CD4-positive, alpha-beta T cell (primary cell): ENCODE data around the gene FMO3. TPM values are rescaled to one million over a fixed set of nuclear protein-coding genes. Genes with fewer than 3 reads are reported as not detected.

ENCODE experiments used
- ATAC-seq: fragments of 200-7000 bp; cut with Tn5 transposase; one replicate; pipeline ENCODE4 v1.10.0; 2022; ENCODE audit warnings: mild to moderate bottlenecking; ENCODE audit not compliant: poor library complexity
- CTCF ChIA-PET: fragments of 350-600 bp; sonication (Branson Sonifier 250); formaldehyde crosslinking; loops from one replicate; lab custom pipeline; 2021; ENCODE audit warnings: antibody characterized with exemption, inconsistent platforms; lab: Charles Lee
- POLR2A ChIA-PET: fragments of 350-600 bp; sonication (Branson Sonifier 250); formaldehyde crosslinking; loops from one replicate; lab custom pipeline; 2021; ENCODE audit warnings: antibody characterized with exemption, inconsistent platforms; lab: Charles Lee
- DNase-seq, 14 experiments: peaks; one replicate each; pipeline ENCODE4 v3.0.0-alpha.2; 2013 to 2020; ENCODE audit warnings: mixed read lengths in 2 of 14
- H3K27ac ChIP-seq, 2 donors: one replicate each; pipeline versions ENCODE4 v1.5.1 to v1.7.0; 2013; ENCODE audit warnings: low read length in 2 of 2, low read depth in 1 of 2, mild to moderate bottlenecking in 1 of 2
- H3K27me3 ChIP-seq, 2 experiments: 1 replicate in 1 of 2; 2 replicates in 1 of 2; pipeline versions ENCODE4 v1.6.1 to v1.7.0; 2013; ENCODE audit warnings: low read length in 2 of 2, control low read depth in 1 of 2, mild to moderate bottlenecking in 1 of 2, moderate library complexity in 1 of 2; ENCODE audit not compliant: insufficient read depth in 2 of 2, control insufficient read depth in 1 of 2
- H3K36me3 ChIP-seq: one replicate; pipeline ENCODE4 v1.6.1; 2013; ENCODE audit warnings: low read length, control low read depth; ENCODE audit not compliant: insufficient read depth
- H3K4me1 ChIP-seq: one replicate; pipeline ENCODE4 v1.6.1; 2013; ENCODE audit warnings: low read length, control low read depth; ENCODE audit not compliant: insufficient read depth
- H3K4me3 ChIP-seq: one replicate; pipeline ENCODE4 v1.5.1; 2013; ENCODE audit warnings: mild to moderate bottlenecking, low read length, moderate library complexity
- H3K9me3 ChIP-seq, 2 experiments: 1 replicate in 1 of 2; 2 replicates in 1 of 2; pipeline versions ENCODE4 v1.6.1 to v1.7.0; 2013; ENCODE audit warnings: low read length in 2 of 2, mild to moderate bottlenecking in 2 of 2, control low read depth in 1 of 2, moderate library complexity in 1 of 2; ENCODE audit not compliant: control insufficient read depth in 1 of 2, insufficient read depth in 1 of 2
- H3K27ac Mint-ChIP-seq: one replicate; pipeline ENCODE4 v1.8.0; 2020; ENCODE audit warnings: mixed read lengths
- H3K27me3 Mint-ChIP-seq: one replicate; pipeline ENCODE4 v1.8.0; 2021; ENCODE audit warnings: mixed read lengths
- H3K36me3 Mint-ChIP-seq: one replicate; pipeline ENCODE4 v1.8.0; 2021; ENCODE audit warnings: low read depth, mixed read lengths
- H3K4me1 Mint-ChIP-seq: one replicate; pipeline ENCODE4 v1.8.0; 2021; ENCODE audit warnings: low read depth, mixed read lengths
- H3K4me3 Mint-ChIP-seq: one replicate; pipeline ENCODE4 v1.8.0; 2020; ENCODE audit warnings: mild to moderate bottlenecking, mixed read lengths
- H3K9me3 Mint-ChIP-seq: one replicate; pipeline ENCODE4 v1.8.0; 2020; ENCODE audit warnings: mixed read lengths
- intact Hi-C, 2 experiments: fragments of 100-400 bp; cut with DNase I in 1 of 2; cut with micrococcal nuclease in 1 of 2; formaldehyde crosslinking; loops; one replicate each; pipeline versions ENCODE4 v1.15.1 to v1.9.0; 2023 to 2025; cut with DNase I, micrococcal nuclease
- total RNA-seq, 174 experiments: library from RNA in 2 of 174; stranded (reverse) in 2 of 174; gene quantifications; one replicate each; pipeline ENCODE4 v1.2.3 and lab custom pipeline; 2021 to 2026
- TF ChIP-seq, protein P1 (sequence below): fragments of 200-600 bp; IDR thresholded peaks from one replicate; pipeline ENCODE4 v1.8.0; 2022; ENCODE audit warnings: antibody characterized with exemption, mild to moderate bottlenecking

The FMO3 gene
- total RNA-seq, 2 experiments from 2014 or later: not detected

GRCh38 chr1:171110621-171111326 lies 20.1 kb downstream of the FMO3 start:
- Mint-ChIP-seq H3K36me3 (no peaks in the 10 kb centered on the region), H3K9me3 (no peaks in the 10 kb centered on the region), H3K4me1 (no peaks in the 10 kb centered on the region), H3K27me3 (peaks cover 22% of the 10 kb centered on the region), H3K4me3 (no peak overlapping the region), H3K27ac (no peak overlapping the region)
- intact Hi-C loops: no loop called here
- no peak for DNase-seq
- Histone ChIP-seq H3K27ac (no peak overlapping the region), H3K27me3 (peaks cover 0 to 6% of the 10 kb centered on the region in 2 experiments), H3K4me1 (no peaks in the 10 kb centered on the region), H3K36me3 (no peaks in the 10 kb centered on the region), H3K4me3 (no peak overlapping the region), H3K9me3 (no peaks in the 10 kb centered on the region)
- no peak for ATAC-seq
- ChIA-PET CTCF (no interaction called here), POLR2A (no interaction called here)
- TF ChIP-seq, protein P1, sequence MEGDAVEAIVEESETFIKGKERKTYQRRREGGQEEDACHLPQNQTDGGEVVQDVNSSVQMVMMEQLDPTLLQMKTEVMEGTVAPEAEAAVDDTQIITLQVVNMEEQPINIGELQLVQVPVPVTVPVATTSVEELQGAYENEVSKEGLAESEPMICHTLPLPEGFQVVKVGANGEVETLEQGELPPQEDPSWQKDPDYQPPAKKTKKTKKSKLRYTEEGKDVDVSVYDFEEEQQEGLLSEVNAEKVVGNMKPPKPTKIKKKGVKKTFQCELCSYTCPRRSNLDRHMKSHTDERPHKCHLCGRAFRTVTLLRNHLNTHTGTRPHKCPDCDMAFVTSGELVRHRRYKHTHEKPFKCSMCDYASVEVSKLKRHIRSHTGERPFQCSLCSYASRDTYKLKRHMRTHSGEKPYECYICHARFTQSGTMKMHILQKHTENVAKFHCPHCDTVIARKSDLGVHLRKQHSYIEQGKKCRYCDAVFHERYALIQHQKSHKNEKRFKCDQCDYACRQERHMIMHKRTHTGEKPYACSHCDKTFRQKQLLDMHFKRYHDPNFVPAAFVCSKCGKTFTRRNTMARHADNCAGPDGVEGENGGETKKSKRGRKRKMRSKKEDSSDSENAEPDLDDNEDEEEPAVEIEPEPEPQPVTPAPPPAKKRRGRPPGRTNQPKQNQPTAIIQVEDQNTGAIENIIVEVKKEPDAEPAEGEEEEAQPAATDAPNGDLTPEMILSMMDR: no peak

DNA sequence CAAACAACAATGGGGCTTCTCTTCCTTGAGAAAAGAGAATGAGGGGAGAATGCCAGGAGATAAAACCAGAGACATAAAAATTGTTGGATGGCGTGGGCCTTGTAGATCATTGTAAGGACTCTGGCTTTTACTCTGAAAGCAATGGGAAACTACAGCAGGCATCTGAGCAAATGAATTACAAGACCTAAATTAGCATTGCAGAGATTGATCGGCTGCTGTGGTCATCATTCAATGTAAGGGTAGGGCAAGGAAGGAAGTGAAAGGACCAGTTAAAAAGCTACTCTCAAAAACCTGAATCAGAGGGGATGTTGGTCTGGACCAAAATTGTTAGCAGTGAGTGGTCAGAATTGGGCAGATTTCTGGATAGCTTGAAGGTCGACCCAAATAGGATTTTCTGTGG lies 21.4 kb downstream of the FMO3 start:
- POLR2A ChIA-PET: no interaction called here

DNA sequence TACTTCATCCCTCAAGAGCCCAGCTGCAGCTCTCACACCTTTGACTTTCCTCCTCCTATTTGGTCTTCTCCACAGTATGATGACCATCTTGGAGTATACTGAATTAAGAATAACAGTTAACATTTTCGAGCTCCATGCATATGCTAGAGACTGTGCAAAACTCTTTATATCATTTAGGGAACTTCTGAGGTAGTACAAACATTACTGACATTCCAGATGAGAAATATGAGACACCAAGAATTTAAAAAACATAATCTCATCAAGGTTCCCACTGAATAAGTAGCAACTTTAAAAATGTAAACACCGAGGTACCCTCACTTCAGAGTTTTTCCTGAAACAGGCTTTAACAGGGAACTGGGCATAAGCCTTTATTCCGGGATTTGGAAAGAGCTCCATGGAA lies 22.7 kb downstream of the FMO3 start:
- Mint-ChIP-seq H3K27ac (no peak overlapping the region), H3K4me3 (no peak overlapping the region), H3K9me3 (no peaks in the 10 kb centered on the region), H3K36me3 (no peaks in the 10 kb centered on the region), H3K4me1 (no peaks in the 10 kb centered on the region), H3K27me3 (peaks cover 30% of the 10 kb centered on the region)
- ATAC-seq: no peak
- Histone ChIP-seq H3K27me3 (peaks cover 0 to 6% of the 10 kb centered on the region in 2 experiments), H3K4me3 (no peak overlapping the region), H3K36me3 (no peaks in the 10 kb centered on the region), H3K27ac (no peak overlapping the region), H3K4me1 (no peaks in the 10 kb centered on the region), H3K9me3 (no peaks in the 10 kb centered on the region)
- TF ChIP-seq, protein P1: no peak
- no peak for DNase-seq
- CTCF ChIA-PET: no interaction called here
- POLR2A ChIA-PET: no interaction called here
- intact Hi-C loops: no loop called here

More for the DNA sequence above, 21.4 kb downstream of the FMO3 start:
- Histone ChIP-seq H3K4me3 (no peak overlapping the region), H3K9me3 (no peaks in the 10 kb centered on the region), H3K36me3 (no peaks in the 10 kb centered on the region), H3K4me1 (no peaks in the 10 kb centered on the region), H3K27ac (no peak overlapping the region), H3K27me3 (peaks cover 0 to 6% of the 10 kb centered on the region in 2 experiments)
- peaks cover 29% of the 10 kb centered on the region for H3K27me3 Mint-ChIP-seq
- no peaks in the 10 kb centered on the region for H3K9me3 Mint-ChIP-seq
- no peak for ATAC-seq
- no peak for DNase-seq
- CTCF ChIA-PET: no interaction called here
- no peak overlapping the region for H3K27ac Mint-ChIP-seq
- TF ChIP-seq, protein P1: no peak
- no peaks in the 10 kb centered on the region for H3K4me1 Mint-ChIP-seq
- no peaks in the 10 kb centered on the region for H3K36me3 Mint-ChIP-seq
- no peak overlapping the region for H3K4me3 Mint-ChIP-seq
- intact Hi-C loops: no loop called here
